IMR-90 (cell line): ENCODE data around the gene TNPO2. TPM values are rescaled to one million over a fixed set of nuclear protein-coding genes. Genes with fewer than 3 reads are reported as not detected.

ENCODE experiments used
- ATAC-seq: fragments of 200-7000 bp; cut with Tn5 transposase; 2 replicates; pipeline ENCODE4 v1.9.1; 2020; ENCODE audit warnings: low read depth, mild to moderate bottlenecking, moderate library complexity
- BruUV-seq: library from RNA; stranded (reverse); fragments of 400-500 nt; replicated peaks from 2 replicates; lab custom pipeline; 2021; lab: Mats Ljungman, UMichigan
- CTCF ChIA-PET: fragments of 300-600 bp; formaldehyde crosslinking; extraction: SDS; loops from one replicate; lab custom pipeline; 2021; ENCODE audit warnings: antibody characterized with exemption; lab: Yijun Ruan, JAX
- POLR2A ChIA-PET: fragments of 300-600 bp; sonication (Branson Sonifier 250); formaldehyde crosslinking; loops from one replicate; lab custom pipeline; 2022; ENCODE audit warnings: antibody characterized with exemption; ENCODE audit not compliant: unreplicated experiment; lab: Charles Lee
- DNase-seq: peaks from one replicate; pipeline ENCODE4 v3.0.0; 2013
- H2AFZ ChIP-seq: replicated peaks from 2 replicates; pipeline ENCODE3; 2013; ENCODE audit warnings: low read length, mild to moderate bottlenecking; ENCODE audit not compliant: poor library complexity
- H2AK5ac ChIP-seq: 2 replicates; pipeline ENCODE4 v1.6.1; 2013; ENCODE audit warnings: low read depth, low read length, inconsistent platforms
- H2AK9ac ChIP-seq: replicated peaks from 2 replicates; pipeline ENCODE3; 2013; ENCODE audit warnings: mild to moderate bottlenecking, low read depth, low read length, moderate library complexity; ENCODE audit not compliant: poor library complexity
- H2BK120ac ChIP-seq: 2 replicates; pipeline ENCODE4 v1.6.1; 2013; ENCODE audit warnings: low read depth, low read length, inconsistent platforms
- H2BK15ac ChIP-seq: 3 replicates; pipeline ENCODE4 v1.6.1; 2013; ENCODE audit warnings: low read depth, low read length, inconsistent platforms
- H2BK20ac ChIP-seq: 2 replicates; pipeline ENCODE4 v1.6.1; 2013; ENCODE audit warnings: low read depth, mild to moderate bottlenecking, inconsistent platforms, low read length, moderate library complexity
- H2BK5ac ChIP-seq: 2 replicates; pipeline ENCODE4 v1.6.1; 2013; ENCODE audit warnings: mild to moderate bottlenecking, low read depth, low read length, inconsistent platforms; ENCODE audit not compliant: poor library complexity, severe bottlenecking
- H3K14ac ChIP-seq: replicated peaks from 2 replicates; pipeline ENCODE4 v1.6.1; 2013; ENCODE audit warnings: low read depth, low read length, inconsistent platforms
- H3K18ac ChIP-seq: 2 replicates; pipeline ENCODE4 v1.6.1; 2013; ENCODE audit warnings: low read depth, low read length, control low read depth
- H3K23ac ChIP-seq: 2 replicates; pipeline ENCODE4 v1.6.1; 2013; ENCODE audit warnings: low read depth, low read length, inconsistent platforms
- H3K27ac ChIP-seq: 2 replicates; pipeline ENCODE4 v1.5.1; 2013; ENCODE audit warnings: mild to moderate bottlenecking, control low read depth, low read length; ENCODE audit not compliant: insufficient read depth
- H3K27me3 ChIP-seq: 2 replicates; pipeline ENCODE4 v1.6.1; 2013; ENCODE audit warnings: low read length; ENCODE audit not compliant: control insufficient read depth, insufficient read depth
- H3K36me3 ChIP-seq: 2 replicates; pipeline ENCODE4 v1.6.1; 2013; ENCODE audit warnings: low read length, mixed read lengths; ENCODE audit not compliant: control insufficient read depth, insufficient read depth
- H3K4ac ChIP-seq: 2 replicates; pipeline ENCODE4 v1.6.1; 2013; ENCODE audit warnings: low read depth, low read length, inconsistent platforms
- H3K4me1 ChIP-seq: 2 replicates; pipeline ENCODE4 v1.6.1; 2013; ENCODE audit warnings: low read length, mixed read lengths; ENCODE audit not compliant: control insufficient read depth, insufficient read depth
- H3K4me2 ChIP-seq: 2 replicates; pipeline ENCODE4 v1.6.1; 2013; ENCODE audit warnings: low read depth, mild to moderate bottlenecking, control low read depth, low read length, moderate library complexity
- H3K4me3 ChIP-seq: 2 replicates; pipeline ENCODE4 v1.5.1; 2013; ENCODE audit warnings: low read depth, mild to moderate bottlenecking, control low read depth, low read length, moderate library complexity; ENCODE audit not compliant: insufficient read depth
- H3K56ac ChIP-seq: 2 replicates; pipeline ENCODE4 v1.6.1; 2013; ENCODE audit warnings: low read length, inconsistent platforms; ENCODE audit not compliant: insufficient read depth; ENCODE audit errors: extremely low read depth
- H3K79me1 ChIP-seq, 2 experiments: 2 replicates each; pipeline ENCODE4 v1.6.1; 2013; ENCODE audit warnings: low read length in 2 of 2, inconsistent platforms in 1 of 2, low read depth in 1 of 2
- H3K9ac ChIP-seq: 2 replicates; pipeline ENCODE4 v1.6.1; 2013; ENCODE audit warnings: low read depth, low read length, control low read depth
- H3K9me1 ChIP-seq: 2 replicates; pipeline ENCODE4 v1.6.1; 2013; ENCODE audit warnings: low read length, inconsistent platforms; ENCODE audit not compliant: insufficient read depth
- H3K9me3 ChIP-seq: 2 replicates; pipeline ENCODE4 v1.6.1; 2013; ENCODE audit warnings: low read length; ENCODE audit not compliant: control insufficient read depth, insufficient read depth
- H4K20me1 ChIP-seq: 2 replicates; pipeline ENCODE4 v1.6.1; 2013; ENCODE audit warnings: low read length, inconsistent platforms; ENCODE audit not compliant: insufficient read depth
- H4K5ac ChIP-seq: 2 replicates; pipeline ENCODE4 v1.6.1; 2013; ENCODE audit warnings: mild to moderate bottlenecking, low read depth, low read length, control low read depth
- H4K8ac ChIP-seq, 2 experiments: 2 replicates each; pipeline ENCODE4 v1.6.1; 2013; ENCODE audit warnings: low read depth in 2 of 2, low read length in 2 of 2, control low read depth in 1 of 2, inconsistent platforms in 1 of 2
- H4K91ac ChIP-seq: 2 replicates; pipeline ENCODE4 v1.6.1; 2013; ENCODE audit warnings: low read depth, low read length, inconsistent platforms; ENCODE audit not compliant: insufficient read depth
- BHLHE40 ChIP-seq: fragments of 150-350 bp; IDR thresholded peaks from 2 replicates; pipeline ENCODE4 v1.6.1; 2016; ENCODE audit warnings: mild to moderate bottlenecking, low read depth, low read length
- MXI1 ChIP-seq: IDR thresholded peaks from 2 replicates; pipeline ENCODE4 v1.6.1; 2012; ENCODE audit warnings: low read depth, mild to moderate bottlenecking, low read length, moderate library complexity, borderline replicate concordance
- NFE2L2 ChIP-seq: fragments of 150-350 bp; IDR thresholded peaks from 2 replicates; pipeline ENCODE4 v1.6.1; 2016; ENCODE audit warnings: low read depth, mild to moderate bottlenecking, low read length
- WGBS, 2 experiments: methylation state at CpG; one replicate each; pipeline versions ENCODE4 v1.1.5 to v1.1.7; 2013; ENCODE audit warnings: missing lambda C conversion rate in 2 of 2; ENCODE audit not compliant: insufficient read length in 1 of 2; ENCODE audit errors: extremely low coverage in 2 of 2; 5-methylcytosine and 5-hydroxymethylcytosine counted together
- dilution Hi-C: fragments of 300-500 bp; cut with HindIII; formaldehyde crosslinking; loops from one replicate; pipeline ENCODE4 v1.14.3; 2018; ENCODE audit warnings: low sequenced_read_pairs; ENCODE audit not compliant: unreplicated experiment
- in situ Hi-C: fragments of 300-500 bp; cut with MboI; formaldehyde crosslinking; loops from 3 replicates; pipeline ENCODE4 v1.14.3; 2019; ENCODE audit warnings: low sequenced_read_pairs, inconsistent platforms, mixed read lengths
- intact Hi-C: fragments of 100-400 bp; cut with micrococcal nuclease; formaldehyde crosslinking; loops from 2 replicates; pipeline ENCODE4 v1.10.0; 2022
- polyA plus RNA-seq, 3 experiments: library from polyadenylated mRNA; depleted of rRNA; stranded (reverse); fragments of >200 nt; gene quantifications; 2 replicates each; pipeline ENCODE4 v1.2.3, GENCODE V29; 2012; ENCODE audit warnings: low replicate concordance in 1 of 3
- total RNA-seq: library from RNA; depleted of rRNA; stranded (reverse); fragments of >200 nt; gene quantifications from 2 replicates; pipeline ENCODE4 v1.2.3, GENCODE V29; 2012

TNPO2 gene
- total and polyA plus RNA-seq, 2 of the 4 experiments (the other 2 are of a cell fraction): 36.0 to 77.2 TPM

DNA sequence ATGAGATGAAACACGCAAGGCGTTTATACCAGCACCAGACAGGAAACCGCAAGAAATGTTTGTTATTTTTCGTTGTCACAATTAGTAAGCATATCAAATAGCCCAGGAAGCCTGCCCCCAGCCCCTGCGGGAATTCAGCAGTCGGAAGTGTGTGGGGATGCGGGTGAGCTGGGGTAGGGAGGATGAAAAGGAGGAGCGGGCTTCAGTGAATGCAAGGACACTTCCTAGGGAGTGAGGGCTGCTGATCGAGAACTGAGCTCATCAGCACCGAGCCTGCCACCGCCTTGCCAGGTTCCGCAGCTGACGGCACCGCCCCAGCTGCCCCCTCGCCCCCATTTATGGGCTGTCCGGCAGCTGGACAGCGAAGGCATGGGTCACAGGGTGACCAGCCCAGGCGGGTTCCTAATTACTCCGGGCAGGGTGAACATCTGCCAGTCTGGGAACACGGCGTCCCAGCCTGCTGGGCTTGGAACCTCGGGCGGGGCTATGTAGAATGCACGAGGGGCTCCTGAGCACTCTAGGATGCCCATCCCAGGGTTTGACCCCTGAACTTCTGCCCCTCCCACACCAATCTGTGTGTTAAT is 26.3 kb upstream of the TNPO2 start:
- no peak overlapping the region for H4K5ac ChIP-seq
- intact Hi-C loops: no loop called here
- H3K23ac ChIP-seq: no peak overlapping the region
- peak; percentile 86 for TF ChIP-seq BHLHE40
- no peak for TF ChIP-seq MXI1
- peak; percentile 34; the same call in 1 of the 2 replicates for TF ChIP-seq NFE2L2
- H3K4ac ChIP-seq: no peak overlapping the region
- H4K8ac ChIP-seq: no peak overlapping the region
- peaks cover 3% of the 10 kb centered on the region; the same call in 1 of the 2 replicates for H3K4me1 ChIP-seq
- H3K79me1 ChIP-seq: peaks cover 0 to 3% of the 10 kb centered on the region in 2 experiments; a peak in 1 of 4 replicates
- H3K9me1 ChIP-seq: no peaks in the 10 kb centered on the region
- no peak overlapping the region for H3K4me3 ChIP-seq
- H2AK9ac ChIP-seq: peak overlapping the region; percentile 80
- ATAC-seq: peak; percentile 79
- no peak overlapping the region for H2BK20ac ChIP-seq
- no peak overlapping the region for H4K91ac ChIP-seq
- H3K36me3 ChIP-seq: peaks cover 24% of the 10 kb centered on the region
- POLR2A ChIA-PET: no interaction called here
- H2AK5ac ChIP-seq: peak overlapping the region; percentile 33; the same call in 1 of the 2 replicates
- 62% methylated on average over 5 of the region's 24 CpGs; no CpG with 5 or more reads in 1 of the 2 experiments for WGBS, 2 experiments
- H3K56ac ChIP-seq: no peak overlapping the region
- H3K18ac ChIP-seq: no peak overlapping the region
- H3K9ac ChIP-seq: no peak overlapping the region
- no peak overlapping the region for H2BK120ac ChIP-seq
- H2AFZ ChIP-seq: peak overlapping the region; percentile 18
- peaks cover 26% of the 10 kb centered on the region for H3K27me3 ChIP-seq
- no peak overlapping the region for H3K27ac ChIP-seq
- peaks cover 5% of the 10 kb centered on the region; the same call in 1 of the 2 replicates for H3K9me3 ChIP-seq
- in situ Hi-C loops: no loop called here
- no peak overlapping the region for H3K14ac ChIP-seq
- BruUV-seq: no TSS peak
- no peak overlapping the region for H2BK5ac ChIP-seq
- peak overlapping the region; percentile 26; the same call in 1 of the 2 replicates for H3K4me2 ChIP-seq
- dilution Hi-C loops: no loop called here
- peak; percentile 56 for DNase-seq
- CTCF ChIA-PET: interaction anchor here (0.7 to 1.6 kb wide), 2 partner anchors 11 to 16 kb away, joined by 4 to 8 read pairs; no protein-coding TSS in a partner anchor
- no peak overlapping the region for H2BK15ac ChIP-seq
- H4K20me1 ChIP-seq: no peaks in the 10 kb centered on the region
